ENCODE results near the gene POLR3B. TPM values are rescaled to one million over a fixed set of nuclear protein-coding genes. Genes with fewer than 3 reads are reported as not detected.
"Not testable (repeated sequence)": the region's sequence is repeated elsewhere in the genome, so short reads cannot be mapped to it uniquely, and the experiment has no call there.

Gene POLR3B
- total RNA-seq, 1 donor from 2014 or later, result 14.3 TPM

GRCh38 chr12:106475662-106476061, 118.1 kb downstream of the POLR3B start:
- not testable (repeated sequence) for DNase-seq (ENCODE audit: low spot score); H3K27ac Mint-ChIP-seq; H3K36me3 Mint-ChIP-seq (ENCODE audit: low read depth)

GRCh38 chr12:106477627-106478026, 120.1 kb downstream of the POLR3B start:
- DNase-seq (ENCODE audit: low spot score); H3K27ac Mint-ChIP-seq; intact Hi-C loops (cut with micrococcal nuclease); H3K4me3 Mint-ChIP-seq; H3K9me3 Mint-ChIP-seq; H3K4me1 Mint-ChIP-seq (ENCODE audit: low read depth); H3K27me3 Mint-ChIP-seq (ENCODE audit: insufficient read depth); H3K36me3 Mint-ChIP-seq (ENCODE audit: low read depth): not testable (repeated sequence)

More at GRCh38 chr12:106475662-106476061, 118.1 kb downstream of the POLR3B start:
- H3K4me3 Mint-ChIP-seq; H3K9me3 Mint-ChIP-seq; H3K4me1 Mint-ChIP-seq (ENCODE audit: low read depth); H3K27me3 Mint-ChIP-seq (ENCODE audit: insufficient read depth); intact Hi-C loops (cut with micrococcal nuclease): not testable (repeated sequence)

- no peaks in the 10 kb centered on the region for H3K4me1 Mint-ChIP-seq (ENCODE audit: low read depth)
- H3K36me3 Mint-ChIP-seq (ENCODE audit: low read depth), result peaks cover 5% of the 10 kb centered on the region
- no peak for DNase-seq (ENCODE audit: low spot score)
- intact Hi-C loops (cut with micrococcal nuclease), result no loop called here
- no peak overlapping the region for H3K27ac Mint-ChIP-seq
- H3K9me3 Mint-ChIP-seq, result no peaks in the 10 kb centered on the region
- H3K4me3 Mint-ChIP-seq, result no peak overlapping the region
- H3K27me3 Mint-ChIP-seq (ENCODE audit: insufficient read depth), result no peaks in the 10 kb centered on the region
Measured at GRCh38 chr12:106480251-106480650, 122.7 kb downstream of the POLR3B start.

GRCh38 chr12:106481246-106481645, 123.7 kb downstream of the POLR3B start:
- Mint-ChIP-seq H3K27ac (no peak overlapping the region), H3K4me1 (ENCODE audit: low read depth) (no peaks in the 10 kb centered on the region), H3K4me3 (no peak overlapping the region), H3K36me3 (ENCODE audit: low read depth) (peaks cover 5% of the 10 kb centered on the region), H3K27me3 (ENCODE audit: insufficient read depth) (no peaks in the 10 kb centered on the region), H3K9me3 (no peaks in the 10 kb centered on the region)
- DNase-seq (ENCODE audit: low spot score), result no peak
- intact Hi-C loops (cut with micrococcal nuclease), result no loop called here

DNA sequence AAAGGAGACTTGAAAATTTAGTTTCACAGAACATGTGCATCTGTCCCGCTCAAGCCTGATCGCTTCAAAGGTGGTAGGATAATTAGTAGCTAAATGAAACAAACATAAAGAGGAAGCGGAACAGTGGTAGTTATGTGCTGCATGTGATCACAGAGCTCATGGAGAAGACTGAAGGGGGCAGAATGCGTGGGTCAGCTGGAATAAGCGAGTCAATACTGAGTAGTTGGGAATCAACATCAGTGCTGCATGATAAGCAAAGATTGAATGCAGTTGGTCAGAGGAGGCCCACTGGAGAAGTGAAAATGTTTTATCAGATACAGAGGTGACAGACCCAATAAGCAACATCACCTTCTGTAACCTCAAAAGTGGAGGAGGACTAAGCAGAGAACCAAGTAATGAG, 130.1 kb downstream of the POLR3B start:
- Mint-ChIP-seq H3K9me3 (no peaks in the 10 kb centered on the region), H3K27me3 (ENCODE audit: insufficient read depth) (no peaks in the 10 kb centered on the region), H3K36me3 (ENCODE audit: low read depth) (no peaks in the 10 kb centered on the region), H3K4me3 (no peak overlapping the region), H3K4me1 (ENCODE audit: low read depth) (no peaks in the 10 kb centered on the region), H3K27ac (no peak overlapping the region)
- no peak for DNase-seq (ENCODE audit: low spot score)
- intact Hi-C loops (cut with micrococcal nuclease), result no loop called here

- intact Hi-C loops (cut with micrococcal nuclease), result no loop called here
Measured at GRCh38 chr12:106488884-106489283, 131.3 kb downstream of the POLR3B start.

GRCh38 chr12:106490264-106490663, 132.7 kb downstream of the POLR3B start:
- Mint-ChIP-seq H3K36me3 (ENCODE audit: low read depth) (no peaks in the 10 kb centered on the region), H3K27me3 (ENCODE audit: insufficient read depth) (no peaks in the 10 kb centered on the region), H3K4me1 (ENCODE audit: low read depth) (no peaks in the 10 kb centered on the region), H3K4me3 (no peak overlapping the region), H3K9me3 (no peaks in the 10 kb centered on the region), H3K27ac (no peak overlapping the region)
- intact Hi-C loops (cut with micrococcal nuclease), result no loop called here
- no peak for DNase-seq (ENCODE audit: low spot score)

More at GRCh38 chr12:106488884-106489283, 131.3 kb downstream of the POLR3B start:
- Mint-ChIP-seq H3K4me3 (no peak overlapping the region), H3K27me3 (ENCODE audit: insufficient read depth) (no peaks in the 10 kb centered on the region), H3K36me3 (ENCODE audit: low read depth) (no peaks in the 10 kb centered on the region), H3K4me1 (ENCODE audit: low read depth) (no peaks in the 10 kb centered on the region), H3K9me3 (no peaks in the 10 kb centered on the region), H3K27ac (no peak overlapping the region)
- DNase-seq (ENCODE audit: low spot score), result no peak

DNA sequence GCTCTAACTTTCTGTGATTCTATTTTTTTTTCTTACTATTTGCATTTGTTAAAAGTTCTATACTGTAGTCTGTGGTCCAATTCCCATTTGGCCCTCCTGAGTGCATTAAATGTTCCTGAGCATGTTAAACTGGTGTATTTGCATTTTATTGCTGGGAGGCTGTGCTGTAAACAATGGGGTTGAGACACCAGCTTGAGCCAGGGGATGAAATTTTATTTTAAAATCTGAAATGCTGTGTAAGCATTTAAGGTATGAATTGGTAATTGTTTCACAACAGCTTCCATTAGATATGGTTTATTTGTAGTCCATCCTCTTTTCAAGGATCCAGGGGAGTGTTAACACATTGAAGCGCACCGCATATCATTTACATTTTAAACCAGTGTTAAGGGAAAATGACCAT, 135.3 kb downstream of the POLR3B start:
- Mint-ChIP-seq H3K4me1 (ENCODE audit: low read depth) (no peaks in the 10 kb centered on the region), H3K27me3 (ENCODE audit: insufficient read depth) (no peaks in the 10 kb centered on the region)
- intact Hi-C loops (cut with micrococcal nuclease), result no loop called here

GRCh38 chr12:106493531-106493930, 136.0 kb downstream of the POLR3B start:
- H3K4me3 Mint-ChIP-seq, result no peak overlapping the region

More for the DNA sequence above, 135.3 kb downstream of the POLR3B start:
- Mint-ChIP-seq H3K4me3 (no peak overlapping the region), H3K27ac (no peak overlapping the region), H3K9me3 (no peaks in the 10 kb centered on the region), H3K36me3 (ENCODE audit: low read depth) (peaks cover 1% of the 10 kb centered on the region)
- no peak for DNase-seq (ENCODE audit: low spot score)

GRCh38 chr12:106495354-106495965, 137.9 kb downstream of the POLR3B start:
- no peaks in the 10 kb centered on the region for H3K27me3 Mint-ChIP-seq (ENCODE audit: insufficient read depth)
- no peaks in the 10 kb centered on the region for H3K9me3 Mint-ChIP-seq
- no peaks in the 10 kb centered on the region for H3K4me1 Mint-ChIP-seq (ENCODE audit: low read depth)
- H3K4me3 Mint-ChIP-seq, result no peak overlapping the region
- peaks cover 15% of the 10 kb centered on the region for H3K36me3 Mint-ChIP-seq (ENCODE audit: low read depth)
- no peak overlapping the region for H3K27ac Mint-ChIP-seq
- intact Hi-C loops (cut with micrococcal nuclease), result no loop called here
- DNase-seq (ENCODE audit: low spot score), result no peak

More at GRCh38 chr12:106493531-106493930, 136.0 kb downstream of the POLR3B start:
- Mint-ChIP-seq H3K4me1 (ENCODE audit: low read depth) (no peaks in the 10 kb centered on the region), H3K27me3 (ENCODE audit: insufficient read depth) (no peaks in the 10 kb centered on the region), H3K9me3 (no peaks in the 10 kb centered on the region), H3K36me3 (ENCODE audit: low read depth) (peaks cover 5% of the 10 kb centered on the region), H3K27ac (no peak overlapping the region)
- DNase-seq (ENCODE audit: low spot score), result no peak
- intact Hi-C loops (cut with micrococcal nuclease), result no loop called here

DNA sequence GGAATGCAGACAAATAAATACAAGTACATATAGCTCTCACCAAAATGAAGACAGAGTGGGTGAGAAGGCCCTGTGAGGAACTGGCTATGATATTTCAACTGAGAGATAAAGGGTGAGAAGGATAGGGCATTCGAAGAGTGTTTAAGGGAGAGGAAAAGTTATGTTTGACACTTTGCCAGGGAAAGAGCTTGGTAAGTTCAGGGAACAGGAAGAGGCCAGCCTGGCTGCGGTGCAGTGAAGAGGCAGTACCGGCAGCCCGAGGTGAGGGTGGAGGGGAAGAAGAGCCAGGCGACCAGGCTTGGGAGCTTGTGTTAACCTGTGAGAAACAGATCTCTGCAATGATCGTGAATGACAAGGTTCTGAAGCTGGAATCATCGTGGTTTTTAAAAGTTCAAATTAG, 140.5 kb downstream of the POLR3B start:
- intact Hi-C loops (cut with micrococcal nuclease), result no loop called here
- H3K4me3 Mint-ChIP-seq, result no peak overlapping the region
- H3K9me3 Mint-ChIP-seq, result no peaks in the 10 kb centered on the region
- DNase-seq (ENCODE audit: low spot score), result no peak
- no peaks in the 10 kb centered on the region for H3K27me3 Mint-ChIP-seq (ENCODE audit: insufficient read depth)
- H3K27ac Mint-ChIP-seq, result peak overlapping the region; percentile 48
- peaks cover 16% of the 10 kb centered on the region for H3K36me3 Mint-ChIP-seq (ENCODE audit: low read depth)
- H3K4me1 Mint-ChIP-seq (ENCODE audit: low read depth), result no peaks in the 10 kb centered on the region

GRCh38 chr12:106499628-106500027, 142.1 kb downstream of the POLR3B start:
- no peak overlapping the region for H3K4me3 Mint-ChIP-seq
- no peaks in the 10 kb centered on the region for H3K4me1 Mint-ChIP-seq (ENCODE audit: low read depth)
- no peaks in the 10 kb centered on the region for H3K9me3 Mint-ChIP-seq
- H3K27me3 Mint-ChIP-seq (ENCODE audit: insufficient read depth), result no peaks in the 10 kb centered on the region
- intact Hi-C loops (cut with micrococcal nuclease), result no loop called here
- no peak overlapping the region for H3K27ac Mint-ChIP-seq
- peaks cover 16% of the 10 kb centered on the region for H3K36me3 Mint-ChIP-seq (ENCODE audit: low read depth)
- DNase-seq (ENCODE audit: low spot score), result no peak

DNA sequence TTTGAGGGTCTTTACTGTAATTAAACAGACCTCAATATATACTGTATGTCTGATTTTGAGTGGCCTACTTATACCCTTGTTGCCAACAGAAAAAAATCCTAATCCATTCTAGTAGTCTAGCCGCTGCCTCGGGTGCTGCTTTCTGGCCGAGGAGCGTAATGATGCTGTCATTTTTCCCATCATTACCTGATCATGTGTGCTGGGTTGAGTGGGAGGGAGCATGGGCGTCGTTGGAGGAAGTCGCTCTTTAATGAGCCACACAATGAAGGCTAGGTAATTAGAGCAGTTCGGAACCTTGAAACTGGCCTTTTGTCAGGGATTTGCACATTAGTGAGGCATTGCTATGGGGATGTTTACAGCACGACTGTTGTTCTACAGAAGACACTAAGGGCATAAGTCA, 149.1 kb downstream of the POLR3B start:
- no peaks in the 10 kb centered on the region for H3K27me3 Mint-ChIP-seq (ENCODE audit: insufficient read depth)
- no peak overlapping the region for H3K4me3 Mint-ChIP-seq
- H3K36me3 Mint-ChIP-seq (ENCODE audit: low read depth), result no peaks in the 10 kb centered on the region
- DNase-seq (ENCODE audit: low spot score), result no peak
- H3K9me3 Mint-ChIP-seq, result no peaks in the 10 kb centered on the region
- intact Hi-C loops (cut with micrococcal nuclease), result no loop called here
- H3K27ac Mint-ChIP-seq, result no peak overlapping the region
- no peaks in the 10 kb centered on the region for H3K4me1 Mint-ChIP-seq (ENCODE audit: low read depth)

DNA sequence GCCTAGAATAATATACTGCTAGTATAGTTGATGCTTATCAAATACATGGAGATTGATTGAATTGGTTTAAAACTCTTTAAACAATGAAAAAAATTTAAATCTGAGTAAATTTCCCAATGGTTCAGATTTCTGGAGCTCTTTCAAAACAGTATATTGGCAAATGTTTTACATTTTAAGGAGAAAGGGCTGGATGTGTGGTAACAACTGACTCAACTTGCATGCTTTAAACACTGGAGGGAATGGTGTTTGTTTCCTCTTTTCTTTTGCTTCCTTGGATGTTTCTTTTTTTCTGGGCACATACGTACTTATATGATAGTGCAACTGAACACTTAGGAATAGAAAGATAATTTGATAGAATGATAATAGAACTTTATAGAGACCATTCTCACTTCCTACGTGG, 151.4 kb downstream of the POLR3B start:
- H3K4me1 Mint-ChIP-seq (ENCODE audit: low read depth), result no peaks in the 10 kb centered on the region
- intact Hi-C loops (cut with micrococcal nuclease), result no loop called here
- no peaks in the 10 kb centered on the region for H3K36me3 Mint-ChIP-seq (ENCODE audit: low read depth)

More for the DNA sequence above, 151.4 kb downstream of the POLR3B start:
- Mint-ChIP-seq H3K4me3 (no peak overlapping the region), H3K27me3 (ENCODE audit: insufficient read depth) (no peaks in the 10 kb centered on the region), H3K9me3 (peaks cover 3% of the 10 kb centered on the region), H3K27ac (no peak overlapping the region)
- DNase-seq (ENCODE audit: low spot score), result no peak
